ENCODE results near the gene CEP128.

Gene CEP128

GRCh38 chr14:80468331-80469122 is 473.0 kb downstream of the CEP128 start:
- no peak for DNase-seq

DNA sequence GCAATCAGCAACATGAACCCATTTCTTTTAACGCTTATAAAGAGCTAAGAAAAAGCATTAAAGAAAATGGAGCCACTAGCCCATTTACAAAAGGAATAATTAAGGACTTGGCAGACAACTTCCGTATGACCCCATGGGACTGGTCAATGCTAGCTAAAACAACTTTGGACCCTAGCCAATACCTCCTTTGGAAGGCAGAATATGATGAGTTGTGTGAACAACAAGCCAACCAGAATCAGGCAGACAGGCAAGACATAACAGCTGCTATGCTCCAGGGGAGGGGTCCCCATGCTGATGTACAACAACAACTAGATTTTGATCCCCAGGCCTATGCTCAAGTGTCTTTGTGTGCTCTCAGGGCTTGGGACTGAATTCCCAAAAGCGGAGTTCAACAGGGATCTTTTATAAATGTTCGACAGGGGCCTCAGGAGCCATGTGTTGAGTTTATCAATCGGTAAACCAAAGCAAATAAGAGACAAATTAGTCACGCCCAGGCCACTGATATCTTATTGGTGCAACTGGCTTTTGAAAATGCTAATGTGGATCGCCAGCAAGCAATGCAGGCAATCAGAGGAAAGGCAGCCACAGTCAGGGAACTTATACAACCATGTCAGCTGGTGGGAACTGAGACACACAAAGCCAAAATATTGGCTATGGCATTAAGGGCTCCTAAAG is 475.9 kb downstream of the CEP128 start:
- no peak for DNase-seq

DNA sequence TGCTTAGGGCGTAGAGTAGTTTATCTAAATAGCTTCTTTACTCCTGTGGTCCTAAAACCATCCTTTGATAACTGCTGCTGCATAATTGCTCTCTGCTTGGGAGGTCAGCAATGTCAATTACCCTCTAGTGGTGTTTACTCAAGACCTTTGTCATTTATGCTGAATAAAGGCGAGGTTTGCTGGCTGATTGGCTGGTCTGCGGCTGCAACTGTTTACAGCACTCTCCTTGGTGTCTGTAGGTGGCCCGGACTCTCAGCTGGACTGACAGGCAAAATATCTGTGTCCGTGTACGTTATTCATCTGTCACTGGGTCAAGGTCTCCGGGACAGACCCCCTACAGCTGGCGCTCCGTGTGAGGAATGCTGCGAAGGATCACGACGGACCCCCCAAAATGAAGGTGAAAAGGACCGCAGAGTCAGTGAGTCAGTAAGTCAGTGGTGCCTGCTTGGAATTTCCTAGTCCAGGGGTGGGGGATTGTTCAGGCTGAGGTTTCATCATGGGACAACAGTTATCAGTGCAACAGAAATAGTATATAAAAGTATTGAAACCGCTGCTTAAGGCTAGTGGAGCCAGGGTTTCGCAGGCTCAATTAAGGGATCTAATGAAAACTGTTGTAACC is 476.9 kb downstream of the CEP128 start:
- DNase-seq: no peak

GRCh38 chr14:80456209-80456608 is 485.3 kb downstream of the CEP128 start:
- DNase-seq: no peak

DNA sequence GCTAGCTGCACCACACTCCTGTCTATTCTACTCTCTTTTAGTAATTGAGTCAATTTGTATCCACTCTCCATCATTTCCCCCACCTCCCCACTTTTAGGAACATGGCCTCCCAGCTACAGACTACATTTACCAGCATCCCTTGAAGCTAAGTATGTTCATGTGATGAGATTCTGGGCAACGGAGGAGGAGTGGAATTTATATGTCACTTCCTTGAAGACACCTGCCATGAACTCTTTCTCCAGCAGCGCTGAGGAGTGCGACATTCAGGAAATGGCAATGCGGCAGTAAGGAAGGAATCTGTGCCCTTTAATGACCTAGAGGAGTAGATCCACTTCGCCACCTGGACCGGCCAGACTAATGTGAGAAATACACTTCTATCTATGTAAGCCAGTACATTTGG is 486.5 kb downstream of the CEP128 start:
- DNase-seq: no peak

GRCh38 chr14:80448267-80448666 is 493.3 kb downstream of the CEP128 start:
- no peak for DNase-seq

- no peak for DNase-seq
Measured at GRCh38 chr14:80447392-80447791, 494.1 kb downstream of the CEP128 start.

All from inflammatory macrophage treated with lipopolysaccharide for 4 hours (primary cell).